ENCODE data around the gene TMEM126A.
"Not testable (repeated sequence)": the region's sequence is repeated elsewhere in the genome, so short reads cannot be mapped to it uniquely, and the experiment has no call there.

TMEM126A gene

GRCh38 chr11:85664615-85665481, 17.1 kb downstream of the TMEM126A start, which contains the start of gene CREBZF:
TSS of gene CREBZF (minus strand) at chr11:85665129. CDS start at chr11:85664875, 254 bp downstream.
- Mint-ChIP-seq H3K27me3 (no peaks in the 10 kb centered on the region), H3K4me3 (peak within 1 kb of the TSS; percentile 99), H3K9me3 (no peaks in the 10 kb centered on the region), H3K4me1 (ENCODE audit: low read depth) (peaks cover 33% of the 10 kb centered on the region), H3K27ac (peak within 1 kb of the TSS; percentile 93), H3K36me3 (ENCODE audit: low read depth) (peaks cover 40% of the 10 kb centered on the region)
- intact Hi-C loops (cut with micrococcal nuclease) = loop anchor here (1.0 to 10.0 kb wide), 4 partner anchors 17 to 638 kb away; partner anchors contain the start of genes EED, HIKESHI and TMEM126B

- no peak overlapping the region for H3K4me3 Mint-ChIP-seq
- H3K4me1 Mint-ChIP-seq (ENCODE audit: low read depth) = peaks cover 24% of the 10 kb centered on the region
- H3K9me3 Mint-ChIP-seq = no peaks in the 10 kb centered on the region
- intact Hi-C loops (cut with micrococcal nuclease) = loop anchor here (2.0 to 10.0 kb wide), 2 partner anchors 579 to 637 kb away; partner anchors contain the start of genes EED and HIKESHI
- H3K27me3 Mint-ChIP-seq = no peaks in the 10 kb centered on the region
- H3K27ac Mint-ChIP-seq = peak overlapping the region; percentile 93
- H3K36me3 Mint-ChIP-seq (ENCODE audit: low read depth) = peaks cover 31% of the 10 kb centered on the region
Measured at GRCh38 chr11:85665733-85666132, 18.0 kb downstream of the TMEM126A start.

- intact Hi-C loops (cut with micrococcal nuclease) = loop anchor here (10.0 kb wide), 1 partner anchor 578 kb away; the partner anchor contains the start of gene EED
- no peaks in the 10 kb centered on the region for H3K27me3 Mint-ChIP-seq
- no peaks in the 10 kb centered on the region for H3K9me3 Mint-ChIP-seq
- peaks cover 22% of the 10 kb centered on the region for H3K36me3 Mint-ChIP-seq (ENCODE audit: low read depth)
- H3K27ac Mint-ChIP-seq = no peak overlapping the region
- H3K4me3 Mint-ChIP-seq = no peak overlapping the region
- H3K4me1 Mint-ChIP-seq (ENCODE audit: low read depth) = peaks cover 16% of the 10 kb centered on the region
Measured at GRCh38 chr11:85666687-85667086, 18.9 kb downstream of the TMEM126A start.

GRCh38 chr11:85668157-85668556, 20.4 kb downstream of the TMEM126A start:
- peaks cover 17% of the 10 kb centered on the region for H3K36me3 Mint-ChIP-seq (ENCODE audit: low read depth)
- H3K4me1 Mint-ChIP-seq (ENCODE audit: low read depth) = peaks cover 12% of the 10 kb centered on the region
- no peak overlapping the region for H3K27ac Mint-ChIP-seq
- H3K9me3 Mint-ChIP-seq = no peaks in the 10 kb centered on the region
- H3K27me3 Mint-ChIP-seq = no peaks in the 10 kb centered on the region
- intact Hi-C loops (cut with micrococcal nuclease) = loop anchor here (10.0 kb wide), 1 partner anchor 577 kb away; the partner anchor contains the start of gene EED
- no peak overlapping the region for H3K4me3 Mint-ChIP-seq

GRCh38 chr11:85670949-85671663, 23.3 kb downstream of the TMEM126A start:
- H3K4me3 Mint-ChIP-seq; H3K9me3 Mint-ChIP-seq; intact Hi-C loops (cut with micrococcal nuclease); H3K27me3 Mint-ChIP-seq; H3K36me3 Mint-ChIP-seq (ENCODE audit: low read depth); H3K27ac Mint-ChIP-seq; H3K4me1 Mint-ChIP-seq (ENCODE audit: low read depth): not testable (repeated sequence)

GRCh38 chr11:85672105-85672902, 24.5 kb downstream of the TMEM126A start:
- Mint-ChIP-seq H3K4me1 (ENCODE audit: low read depth) (no peaks in the 10 kb centered on the region), H3K27ac (no peak overlapping the region), H3K27me3 (no peaks in the 10 kb centered on the region), H3K36me3 (ENCODE audit: low read depth) (no peaks in the 10 kb centered on the region), H3K4me3 (no peak overlapping the region), H3K9me3 (no peaks in the 10 kb centered on the region)
- intact Hi-C loops (cut with micrococcal nuclease) = no loop called here

- H3K4me1 Mint-ChIP-seq (ENCODE audit: low read depth) = no peaks in the 10 kb centered on the region
- intact Hi-C loops (cut with micrococcal nuclease) = no loop called here
- no peak overlapping the region for H3K4me3 Mint-ChIP-seq
- H3K27me3 Mint-ChIP-seq = no peaks in the 10 kb centered on the region
- no peaks in the 10 kb centered on the region for H3K9me3 Mint-ChIP-seq
- H3K36me3 Mint-ChIP-seq (ENCODE audit: low read depth) = no peaks in the 10 kb centered on the region
- H3K27ac Mint-ChIP-seq = no peak overlapping the region
Measured at GRCh38 chr11:85673393-85673792, 25.6 kb downstream of the TMEM126A start.

- H3K27me3 Mint-ChIP-seq = peaks cover 3% of the 10 kb centered on the region
- no peak overlapping the region for H3K27ac Mint-ChIP-seq
- no peaks in the 10 kb centered on the region for H3K36me3 Mint-ChIP-seq (ENCODE audit: low read depth)
- intact Hi-C loops (cut with micrococcal nuclease) = no loop called here
- peaks cover 23% of the 10 kb centered on the region for H3K4me1 Mint-ChIP-seq (ENCODE audit: low read depth)
- H3K9me3 Mint-ChIP-seq = no peaks in the 10 kb centered on the region
- H3K4me3 Mint-ChIP-seq = no peak overlapping the region
Measured at GRCh38 chr11:85679576-85679975, 31.8 kb downstream of the TMEM126A start.

GRCh38 chr11:85680897-85681296, 33.1 kb downstream of the TMEM126A start:
- H3K27me3 Mint-ChIP-seq = peaks cover 3% of the 10 kb centered on the region
- H3K27ac Mint-ChIP-seq = no peak overlapping the region
- H3K9me3 Mint-ChIP-seq = no peaks in the 10 kb centered on the region
- H3K4me1 Mint-ChIP-seq (ENCODE audit: low read depth) = peaks cover 23% of the 10 kb centered on the region
- no peak overlapping the region for H3K4me3 Mint-ChIP-seq
- no peaks in the 10 kb centered on the region for H3K36me3 Mint-ChIP-seq (ENCODE audit: low read depth)
- intact Hi-C loops (cut with micrococcal nuclease) = no loop called here

- peak overlapping the region; percentile 78 for H3K4me3 Mint-ChIP-seq
- H3K27ac Mint-ChIP-seq = peak overlapping the region; percentile 83
- peaks cover 3% of the 10 kb centered on the region for H3K27me3 Mint-ChIP-seq
- intact Hi-C loops (cut with micrococcal nuclease) = no loop called here
- no peaks in the 10 kb centered on the region for H3K9me3 Mint-ChIP-seq
- H3K36me3 Mint-ChIP-seq (ENCODE audit: low read depth) = no peaks in the 10 kb centered on the region
- H3K4me1 Mint-ChIP-seq (ENCODE audit: low read depth) = peaks cover 23% of the 10 kb centered on the region
Measured at GRCh38 chr11:85682330-85683305, 34.9 kb downstream of the TMEM126A start.

- Mint-ChIP-seq H3K36me3 (ENCODE audit: low read depth) (no peaks in the 10 kb centered on the region), H3K4me3 (no peak overlapping the region), H3K4me1 (ENCODE audit: low read depth) (peaks cover 23% of the 10 kb centered on the region), H3K27ac (no peak overlapping the region), H3K27me3 (peaks cover 6% of the 10 kb centered on the region), H3K9me3 (no peaks in the 10 kb centered on the region)
- intact Hi-C loops (cut with micrococcal nuclease) = no loop called here
Measured at GRCh38 chr11:85685125-85685819, 37.5 kb downstream of the TMEM126A start.

- Mint-ChIP-seq H3K4me3 (no peak within 1 kb of the TSS), H3K4me1 (ENCODE audit: low read depth) (peaks cover 30% of the 10 kb centered on the region), H3K27ac (no peak within 1 kb of the TSS), H3K27me3 (peaks cover 7% of the 10 kb centered on the region), H3K36me3 (ENCODE audit: low read depth) (no peaks in the 10 kb centered on the region), H3K9me3 (no peaks in the 10 kb centered on the region)
- intact Hi-C loops (cut with micrococcal nuclease) = no loop called here
Measured at GRCh38 chr11:85685820-85686459, 38.2 kb downstream of the TMEM126A start, which contains the start of gene CCDC89. TSS of gene CCDC89 (minus strand) at chr11:85686195. CDS start at chr11:85686130, 65 bp downstream.

All from dendritic cell treated with granulocyte-macrophage colony-stimulating factor and Interleukin-4, amounts not matched to agents 40 ng/mL and 50 ng/mL, for 4 days (primary cell).